PC-3 (cell line): ENCODE results near the gene PLCB4. TPM values are rescaled to one million over a fixed set of nuclear protein-coding genes. Genes with fewer than 3 reads are reported as not detected.

Experiments used
- ATAC-seq: fragments of 200-7000 bp; cut with Tn5 transposase; 2 replicates; pipeline ENCODE4 v1.9.1; 2020; ENCODE audit warnings: mild to moderate bottlenecking, moderate library complexity
- BruUV-seq: library from RNA; stranded (reverse); fragments of 400-500 nt; replicated peaks from 2 replicates; lab custom pipeline; 2021; lab: Mats Ljungman, UMichigan
- CTCF ChIA-PET: fragments of 300-600 bp; sonication (Branson Sonifier 250); formaldehyde crosslinking; loops from one replicate; lab custom pipeline; 2022; ENCODE audit warnings: antibody characterized with exemption; lab: Charles Lee
- POLR2A ChIA-PET: fragments of 300-600 bp; sonication (Branson Sonifier 250); formaldehyde crosslinking; loops from one replicate; lab custom pipeline; 2022; ENCODE audit warnings: antibody characterized with exemption; ENCODE audit not compliant: unreplicated experiment; lab: Charles Lee
- DNase-seq: peaks from one replicate; pipeline ENCODE4 v3.0.0-alpha.2; 2015
- H2AFZ ChIP-seq: fragments of 300-600 bp; sonication (generic); 2 replicates; pipeline ENCODE4 v1.6.0; 2016; ENCODE audit warnings: antibody characterized with exemption, low read length
- H3F3A ChIP-seq: fragments of 300-600 bp; sonication (generic); one replicate; pipeline ENCODE4 v1.6.0; 2017; ENCODE audit warnings: antibody characterized with exemption, low read length, control low read depth, mild to moderate bottlenecking; ENCODE audit not compliant: unreplicated experiment
- H3K27ac ChIP-seq: fragments of 300-600 bp; sonication (generic); 2 replicates; pipeline ENCODE4 v1.5.1; 2016; ENCODE audit warnings: mild to moderate bottlenecking, low read length
- H3K27me3 ChIP-seq: fragments of 300-600 bp; sonication (generic); 2 replicates; pipeline ENCODE4 v1.6.1; 2016; ENCODE audit warnings: low read length, mixed read lengths
- H3K36me3 ChIP-seq: fragments of 300-600 bp; sonication (generic); 2 replicates; pipeline ENCODE4 v1.6.1; 2016; ENCODE audit warnings: low read depth, mixed run types, low read length, mixed read lengths
- H3K4me1 ChIP-seq: fragments of 300-600 bp; sonication (generic); 2 replicates; pipeline ENCODE4 v1.5.1; 2016; ENCODE audit warnings: low read length; ENCODE audit not compliant: insufficient read depth
- H3K4me2 ChIP-seq: fragments of 300-600 bp; sonication (generic); 2 replicates; pipeline ENCODE4 v1.6.0; 2016; ENCODE audit warnings: low read length
- H3K4me3 ChIP-seq: fragments of 300-600 bp; sonication (generic); 2 replicates; pipeline ENCODE4 v1.5.1; 2016; ENCODE audit warnings: mild to moderate bottlenecking, low read length, mixed read lengths
- H3K79me2 ChIP-seq: fragments of 300-600 bp; sonication (generic); 2 replicates; pipeline ENCODE4 v1.6.1; 2017; ENCODE audit warnings: low read length, mixed read lengths
- H3K9ac ChIP-seq: fragments of 300-600 bp; sonication (generic); 2 replicates; pipeline ENCODE4 v1.6.0; 2016; ENCODE audit warnings: mild to moderate bottlenecking, low read length
- H3K9me2 ChIP-seq: fragments of 300-600 bp; sonication (generic); replicated peaks from 2 replicates; pipeline ENCODE4 v1.6.1; 2016; ENCODE audit warnings: mixed run types, low read length, mixed read lengths
- H3K9me3 ChIP-seq: fragments of 300-600 bp; sonication (generic); 2 replicates; pipeline ENCODE4 v1.6.1; 2016; ENCODE audit warnings: low read length, mixed read lengths
- H4K20me1 ChIP-seq: fragments of 300-600 bp; sonication (generic); 2 replicates; pipeline ENCODE4 v1.6.1; 2016; ENCODE audit warnings: low read length, mixed read lengths
- CTCF ChIP-seq: fragments of 300-600 bp; sonication (generic); conservative IDR thresholded peaks from 2 replicates; pipeline ENCODE4 v1.5.1; 2017; ENCODE audit warnings: antibody characterized with exemption, low read depth, mild to moderate bottlenecking, low read length
- EZH2 ChIP-seq: fragments of 300-600 bp; sonication (generic); IDR thresholded peaks from one replicate; pipeline ENCODE4 v1.6.1; 2017; ENCODE audit warnings: antibody characterized with exemption, mild to moderate bottlenecking, low read length; ENCODE audit not compliant: unreplicated experiment
- EZH2phosphoT487 ChIP-seq: fragments of 300-600 bp; sonication (generic); IDR thresholded peaks from 2 replicates; pipeline ENCODE4 v1.6.1; 2018; ENCODE audit warnings: mild to moderate bottlenecking, antibody characterized with exemption, low read length, borderline replicate concordance
- intact Hi-C: fragments of 100-400 bp; cut with micrococcal nuclease; formaldehyde crosslinking; loops from 2 replicates; pipeline ENCODE4 v1.9.0; 2023
- total RNA-seq: library from RNA; depleted of rRNA; stranded (reverse); fragments of >200 nt; gene quantifications from 2 replicates; pipeline ENCODE4 v1.2.3, GENCODE V29; 2014

PLCB4 gene
- total RNA-seq, 1 experiment from 2014 or later = 25.4 TPM

GRCh38 chr20:9427430-9428291 is 358.8 kb downstream of the PLCB4 start:
- H3K36me3 ChIP-seq = peaks cover 3% of the 10 kb centered on the region; the same call in 1 of the 2 replicates
- H3F3A ChIP-seq = no peaks in the 10 kb centered on the region
- H3K9me2 ChIP-seq = no peaks in the 10 kb centered on the region
- no peaks in the 10 kb centered on the region for H3K79me2 ChIP-seq
- no peak for DNase-seq
- no peaks in the 10 kb centered on the region for H3K9me3 ChIP-seq
- ATAC-seq = no peak
- no peak overlapping the region for H3K4me2 ChIP-seq
- intact Hi-C loops = no loop called here
- no peak overlapping the region for H3K4me3 ChIP-seq
- ChIA-PET POLR2A (no interaction called here), CTCF (no interaction called here)
- H3K9ac ChIP-seq = no peak overlapping the region
- H2AFZ ChIP-seq = no peak overlapping the region
- H3K27ac ChIP-seq = no peak overlapping the region
- no peak for TF ChIP-seq EZH2
- no peak for TF ChIP-seq EZH2phosphoT487
- no peak for TF ChIP-seq CTCF
- no peaks in the 10 kb centered on the region for H3K4me1 ChIP-seq
- no TSS peak for BruUV-seq
- no peaks in the 10 kb centered on the region for H4K20me1 ChIP-seq
- no peaks in the 10 kb centered on the region for H3K27me3 ChIP-seq

GRCh38 chr20:9428292-9428607 is 359.4 kb downstream of the PLCB4 start:
- no peaks in the 10 kb centered on the region for H3F3A ChIP-seq
- H3K4me3 ChIP-seq = no peak overlapping the region
- H3K4me1 ChIP-seq = no peaks in the 10 kb centered on the region
- no peak overlapping the region for H2AFZ ChIP-seq
- DNase-seq (no peak), ATAC-seq (no peak)
- no peak for TF ChIP-seq EZH2phosphoT487
- no peak for TF ChIP-seq CTCF
- no peak for TF ChIP-seq EZH2
- H3K79me2 ChIP-seq = no peaks in the 10 kb centered on the region
- no peaks in the 10 kb centered on the region for H3K27me3 ChIP-seq
- ChIA-PET CTCF (no interaction called here), POLR2A (no interaction called here)
- intact Hi-C loops = no loop called here
- no peaks in the 10 kb centered on the region for H3K9me3 ChIP-seq
- BruUV-seq = no TSS peak
- no peaks in the 10 kb centered on the region for H4K20me1 ChIP-seq
- no peak overlapping the region for H3K4me2 ChIP-seq
- no peak overlapping the region for H3K9ac ChIP-seq
- H3K27ac ChIP-seq = no peak overlapping the region
- peaks cover 3% of the 10 kb centered on the region; the same call in 1 of the 2 replicates for H3K36me3 ChIP-seq
- H3K9me2 ChIP-seq = no peaks in the 10 kb centered on the region

- DNase-seq = no peak
- no peak for ATAC-seq
- H3K27me3 ChIP-seq = no peaks in the 10 kb centered on the region
- no peak overlapping the region for H3K4me2 ChIP-seq
- BruUV-seq = no TSS peak
- H3K4me3 ChIP-seq = no peak overlapping the region
- H4K20me1 ChIP-seq = no peaks in the 10 kb centered on the region
- H3K9ac ChIP-seq = no peak overlapping the region
- H2AFZ ChIP-seq = no peak overlapping the region
- CTCF ChIA-PET = no interaction called here
- intact Hi-C loops = no loop called here
- H3K79me2 ChIP-seq = no peaks in the 10 kb centered on the region
- no peak for TF ChIP-seq EZH2
- no peak for TF ChIP-seq EZH2phosphoT487
- peaks cover 29% of the 10 kb centered on the region for H3K36me3 ChIP-seq
- no peaks in the 10 kb centered on the region; the same call in 1 of the 2 replicates for H3K9me3 ChIP-seq
- POLR2A ChIA-PET = no interaction called here
- H3K27ac ChIP-seq = no peak overlapping the region
- no peaks in the 10 kb centered on the region for H3K4me1 ChIP-seq
- no peaks in the 10 kb centered on the region for H3K9me2 ChIP-seq
- no peaks in the 10 kb centered on the region for H3F3A ChIP-seq
Observed at GRCh38 chr20:9439806-9440205, 370.9 kb downstream of the PLCB4 start.
